Effector memory CD8-positive, alpha-beta T cell (primary cell): Measurements from ENCODE around the gene TMEM250.

ENCODE experiments used
- ATAC-seq: fragments of 150-1000 bp; cut with Tn5 transposase; replicated peaks from 2 replicates; pipeline ENCODE4 v1.10.0; 2021; ENCODE audit warnings: mild to moderate bottlenecking, moderate library complexity
- DNase-seq, 3 experiments: peaks; one replicate each; pipeline ENCODE4 v3.0.0; 2021
- H3K27ac Mint-ChIP-seq, 2 donors: one replicate each; pipeline ENCODE4 v1.8.0; 2022; ENCODE audit warnings: mild to moderate bottlenecking in 2 of 2, mixed read lengths in 2 of 2, moderate library complexity in 2 of 2
- H3K27me3 Mint-ChIP-seq, 2 donors: one replicate each; pipeline ENCODE4 v1.8.0; 2022; ENCODE audit warnings: mixed read lengths in 2 of 2
- H3K36me3 Mint-ChIP-seq: one replicate; pipeline ENCODE4 v1.8.0; 2022; ENCODE audit warnings: mild to moderate bottlenecking, moderate library complexity, mixed read lengths; ENCODE audit not compliant: insufficient read depth
- H3K4me1 Mint-ChIP-seq, 2 donors: one replicate each; pipeline ENCODE4 v1.8.0; 2022; ENCODE audit warnings: low read depth in 2 of 2, mixed read lengths in 2 of 2
- H3K4me3 Mint-ChIP-seq, 2 donors: one replicate each; pipeline ENCODE4 v1.8.0; 2022; ENCODE audit warnings: mild to moderate bottlenecking in 2 of 2, mixed read lengths in 2 of 2, moderate library complexity in 2 of 2
- H3K9me3 Mint-ChIP-seq, 2 donors: one replicate each; pipeline ENCODE4 v1.8.0; 2022; ENCODE audit warnings: mixed read lengths in 2 of 2

TMEM250 gene

DNA sequence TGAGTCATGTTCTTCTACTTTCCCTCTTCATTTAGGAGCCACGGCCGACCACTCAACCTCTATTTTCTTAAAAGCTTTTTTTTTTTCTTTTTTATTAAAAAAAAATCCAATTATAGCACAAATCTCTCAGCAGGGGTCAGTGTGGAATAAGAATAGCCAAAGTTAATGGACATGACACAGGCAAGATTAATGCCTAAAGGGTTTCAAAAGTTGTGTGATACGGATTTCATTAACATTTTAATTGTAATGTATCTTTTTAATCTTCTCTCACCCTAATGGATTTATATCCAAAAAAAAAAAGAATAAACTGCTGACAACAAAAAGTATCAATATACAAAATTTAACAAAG is 29.0 kb downstream of the TMEM250 start:
- Mint-ChIP-seq H3K9me3 (no peaks in the 10 kb centered on the region), H3K36me3 (peaks cover 4% of the 10 kb centered on the region), H3K27ac (peak overlapping the region; percentile 58 to 68), H3K4me3 (no peak overlapping the region), H3K4me1 (peaks cover 19 to 21% of the 10 kb centered on the region in 2 donors), H3K27me3 (no peaks in the 10 kb centered on the region)
- ATAC-seq (no peak), DNase-seq (no peak)

DNA sequence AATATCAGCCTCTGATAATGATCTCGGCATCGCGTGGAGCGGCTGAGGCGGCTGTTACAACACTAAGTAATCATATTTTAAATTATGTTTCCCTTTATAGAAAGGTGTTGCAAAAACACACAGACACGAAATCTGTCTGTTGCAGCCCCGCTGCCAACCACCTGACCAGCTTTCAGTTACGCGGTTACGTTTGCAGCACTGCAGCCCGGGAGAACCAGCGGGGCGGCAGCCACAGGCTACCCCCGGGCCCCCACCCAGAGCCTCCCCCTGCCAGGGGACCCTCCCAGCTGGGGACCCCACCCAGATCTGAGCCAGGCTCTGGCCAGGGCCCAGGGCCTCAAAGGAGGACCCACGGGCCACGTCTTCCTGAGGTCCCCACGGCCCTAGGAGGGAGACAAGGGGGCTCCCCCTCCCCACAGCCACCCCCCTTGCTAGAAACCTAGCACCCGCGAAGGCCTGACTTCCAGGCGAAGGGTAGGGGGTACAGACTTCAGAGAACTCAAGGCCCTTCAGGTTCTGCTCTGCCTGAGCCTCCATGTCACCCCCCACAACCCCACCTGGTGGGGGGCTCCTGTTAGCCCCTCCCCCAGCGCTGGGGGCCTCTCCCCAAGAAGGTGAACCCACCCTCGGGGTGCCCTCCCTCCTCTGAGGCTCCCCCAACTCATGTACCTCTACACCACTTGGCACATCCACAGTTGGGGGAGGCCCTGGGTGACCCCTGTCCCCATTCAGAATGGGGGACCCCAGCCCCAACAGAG is 29.6 kb downstream of the TMEM250 start:
- H3K9me3 Mint-ChIP-seq = no peaks in the 10 kb centered on the region
- peaks cover 4% of the 10 kb centered on the region for H3K36me3 Mint-ChIP-seq
- no peak overlapping the region for H3K4me3 Mint-ChIP-seq
- peak overlapping the region; percentile 58 to 68 for H3K27ac Mint-ChIP-seq
- ATAC-seq (peak; percentile 59), DNase-seq (no peak)
- H3K4me1 Mint-ChIP-seq = peaks cover 25 to 27% of the 10 kb centered on the region in 2 donors
- H3K27me3 Mint-ChIP-seq = no peaks in the 10 kb centered on the region

DNA sequence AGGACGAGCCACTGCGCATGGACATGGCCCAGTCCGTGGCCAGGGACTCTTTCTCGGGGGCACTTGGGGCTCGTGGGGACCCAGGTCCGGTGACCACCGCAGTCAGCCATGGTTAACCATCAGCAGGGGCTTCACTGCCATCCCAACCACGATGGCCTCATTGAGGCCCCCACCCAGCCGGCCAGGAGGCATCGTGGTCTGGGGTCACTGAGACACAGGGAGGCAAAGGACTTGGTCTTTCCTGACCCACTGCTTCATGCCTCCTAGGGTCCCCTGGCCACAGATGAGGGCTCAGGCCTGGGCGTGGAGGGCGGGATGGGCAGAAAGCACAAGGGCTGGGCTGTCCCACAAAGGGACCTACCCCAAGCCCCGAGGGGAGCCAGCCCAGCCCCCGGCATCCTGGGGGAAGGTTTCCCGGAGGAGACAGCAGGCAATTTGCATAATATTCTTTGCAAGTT is 30.2 kb downstream of the TMEM250 start:
- DNase-seq (no peak), ATAC-seq (no peak)
- Mint-ChIP-seq H3K27me3 (no peaks in the 10 kb centered on the region), H3K36me3 (peaks cover 7% of the 10 kb centered on the region), H3K4me1 (peaks cover 25 to 26% of the 10 kb centered on the region in 2 donors), H3K4me3 (no peak overlapping the region), H3K27ac (no peak overlapping the region), H3K9me3 (no peaks in the 10 kb centered on the region)

DNA sequence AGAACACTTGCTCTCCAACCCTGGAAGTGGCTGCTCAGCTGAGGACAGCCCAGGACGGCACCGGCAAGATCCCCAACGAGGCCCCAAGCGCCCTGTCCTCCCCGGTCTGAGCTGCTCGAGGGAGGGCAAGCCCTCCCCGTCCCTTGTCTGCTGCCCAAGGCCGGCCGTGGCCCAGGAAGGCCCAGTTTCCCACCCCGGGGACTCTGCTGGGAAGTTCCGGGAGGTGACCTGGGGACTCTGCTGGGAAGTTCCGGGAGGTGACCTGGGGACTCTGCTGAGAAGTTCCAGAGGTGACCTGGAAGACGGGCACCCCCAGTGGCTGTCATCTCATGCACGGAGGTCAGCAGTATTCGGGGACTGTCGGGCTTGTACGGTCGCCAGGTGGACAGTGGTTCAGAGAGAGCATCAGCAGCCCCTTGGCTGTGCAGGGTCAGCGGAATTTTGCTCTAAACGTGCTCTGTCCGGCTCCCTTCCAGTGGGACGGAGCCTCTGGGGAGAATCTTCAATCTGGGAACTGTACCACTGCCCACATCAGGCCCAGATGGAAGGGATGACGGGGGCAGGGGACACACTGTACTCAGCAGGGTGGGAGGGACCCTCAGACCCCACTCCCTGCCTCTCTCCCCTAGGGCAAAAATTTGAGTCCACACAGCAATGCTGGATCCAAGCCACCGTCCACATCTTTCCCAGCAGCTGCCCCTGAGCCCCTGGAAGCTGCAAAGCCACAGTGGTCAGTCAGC is 30.8 kb downstream of the TMEM250 start:
- ATAC-seq = no peak
- no peaks in the 10 kb centered on the region for H3K9me3 Mint-ChIP-seq
- peaks cover 7% of the 10 kb centered on the region for H3K36me3 Mint-ChIP-seq

DNA sequence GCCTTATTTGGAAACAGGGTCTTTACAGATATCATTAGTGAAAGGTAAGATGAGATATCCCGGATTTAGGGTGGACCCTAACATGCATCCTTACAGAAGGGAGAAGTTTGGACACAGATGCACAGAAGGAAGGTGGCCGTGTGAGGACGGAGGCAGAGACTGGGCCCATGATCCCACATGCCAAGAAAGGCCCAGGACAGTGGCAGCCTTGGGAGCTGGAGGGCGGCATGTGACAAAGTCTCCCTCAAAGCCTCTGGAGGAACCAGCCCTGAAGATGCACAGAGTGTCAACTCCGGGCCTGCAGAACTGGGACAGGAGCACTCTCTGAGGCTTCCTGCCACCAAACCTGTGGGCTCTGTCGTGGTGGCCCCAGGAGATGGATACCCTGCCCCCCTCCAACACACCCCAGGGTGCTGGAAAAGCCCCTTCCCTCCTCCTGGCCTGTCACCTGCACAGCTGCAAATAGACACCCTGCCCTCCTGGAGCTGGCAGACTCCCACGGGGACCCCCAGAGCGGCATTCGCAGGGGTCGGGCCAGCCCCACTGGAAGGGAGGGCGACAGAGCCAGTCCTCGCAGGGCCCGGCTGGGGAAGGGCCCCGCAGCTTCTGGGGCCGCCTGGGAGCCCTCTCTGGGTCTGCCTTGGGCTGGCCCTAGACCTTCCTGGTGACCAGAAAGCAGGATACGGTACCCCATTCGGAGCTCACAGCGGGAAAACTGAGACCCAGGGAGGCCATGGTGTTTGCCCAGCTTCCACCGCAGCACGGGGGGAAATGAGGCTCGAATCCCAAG is 31.5 kb downstream of the TMEM250 start:
- ATAC-seq (no peak), DNase-seq (no peak)
- H3K9me3 Mint-ChIP-seq = no peaks in the 10 kb centered on the region
- no peaks in the 10 kb centered on the region for H3K27me3 Mint-ChIP-seq
- peaks cover 23 to 28% of the 10 kb centered on the region in 2 donors for H3K4me1 Mint-ChIP-seq
- no peak overlapping the region for H3K4me3 Mint-ChIP-seq
- H3K36me3 Mint-ChIP-seq = peaks cover 7% of the 10 kb centered on the region
- peak overlapping the region in 1 of 2 donors; percentile 38 for H3K27ac Mint-ChIP-seq

More for the DNA sequence above, 30.8 kb downstream of the TMEM250 start:
- Mint-ChIP-seq H3K27me3 (no peaks in the 10 kb centered on the region), H3K4me1 (peaks cover 25 to 27% of the 10 kb centered on the region in 2 donors), H3K27ac (no peak overlapping the region), H3K4me3 (no peak overlapping the region)
- no peak for DNase-seq

DNA sequence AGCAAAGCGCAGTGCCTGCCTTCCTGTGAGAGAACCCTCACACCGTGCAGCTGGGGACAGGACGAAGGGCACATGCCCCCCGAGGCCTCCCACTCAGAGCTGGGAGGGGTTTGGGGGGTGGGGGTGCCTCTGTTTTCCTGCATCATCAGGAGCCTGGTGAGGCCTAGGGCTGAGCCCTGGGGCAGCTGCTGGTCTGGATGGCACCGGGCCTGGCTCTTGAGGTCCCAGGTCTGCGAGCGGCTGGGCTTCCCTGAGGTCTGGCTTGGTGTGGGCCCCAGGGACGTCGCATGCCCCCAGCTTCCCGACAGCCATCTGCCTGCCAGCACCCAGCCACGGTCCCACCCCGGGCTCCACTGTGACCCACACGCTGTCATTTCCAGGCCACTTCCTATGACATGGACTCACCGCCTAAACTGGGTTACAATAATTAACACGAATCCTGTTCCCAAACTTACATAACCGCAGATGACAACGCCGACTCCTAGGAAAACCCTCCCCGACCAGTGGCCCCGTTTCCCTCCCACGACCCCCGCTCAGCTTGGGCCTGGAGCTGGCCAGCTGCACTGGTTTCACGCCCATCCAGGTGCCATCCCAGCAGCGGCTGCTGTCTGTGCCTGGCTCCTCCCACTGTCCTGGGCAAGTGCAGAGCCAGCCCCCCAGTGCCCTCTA is 32.3 kb downstream of the TMEM250 start:
- no peak for DNase-seq
- Mint-ChIP-seq H3K4me1 (peaks cover 16 to 23% of the 10 kb centered on the region in 2 donors), H3K4me3 (no peak overlapping the region), H3K36me3 (peaks cover 7% of the 10 kb centered on the region), H3K9me3 (no peaks in the 10 kb centered on the region), H3K27me3 (no peaks in the 10 kb centered on the region), H3K27ac (peak overlapping the region in 1 of 2 donors; percentile 38)
- no peak for ATAC-seq

DNA sequence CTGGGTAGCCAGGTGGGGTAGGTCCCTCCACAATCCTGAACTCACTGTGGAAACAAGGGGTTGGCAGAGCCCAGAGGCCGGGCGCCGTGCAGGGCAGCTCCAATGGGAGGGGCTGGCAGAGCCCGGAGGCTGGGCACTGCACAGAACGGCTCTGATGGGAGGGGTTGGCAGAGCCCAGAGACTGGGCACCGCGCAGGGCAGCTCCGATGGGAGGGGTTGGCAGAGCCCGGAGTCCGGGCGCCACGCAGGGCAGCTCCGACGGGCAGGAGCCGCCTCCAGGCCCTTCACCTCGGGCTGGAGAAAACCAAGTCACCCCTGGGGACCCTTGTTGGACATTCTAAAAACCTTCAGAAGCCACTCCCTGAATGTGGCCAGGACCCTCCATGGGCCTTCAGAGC is 32.9 kb downstream of the TMEM250 start:
- DNase-seq (no peak), ATAC-seq (no peak)
- H3K36me3 Mint-ChIP-seq = peaks cover 7% of the 10 kb centered on the region
- no peak overlapping the region for H3K4me3 Mint-ChIP-seq
- peaks cover 15 to 22% of the 10 kb centered on the region in 2 donors for H3K4me1 Mint-ChIP-seq
- no peaks in the 10 kb centered on the region for H3K27me3 Mint-ChIP-seq
- H3K9me3 Mint-ChIP-seq = no peaks in the 10 kb centered on the region
- no peak overlapping the region for H3K27ac Mint-ChIP-seq

DNA sequence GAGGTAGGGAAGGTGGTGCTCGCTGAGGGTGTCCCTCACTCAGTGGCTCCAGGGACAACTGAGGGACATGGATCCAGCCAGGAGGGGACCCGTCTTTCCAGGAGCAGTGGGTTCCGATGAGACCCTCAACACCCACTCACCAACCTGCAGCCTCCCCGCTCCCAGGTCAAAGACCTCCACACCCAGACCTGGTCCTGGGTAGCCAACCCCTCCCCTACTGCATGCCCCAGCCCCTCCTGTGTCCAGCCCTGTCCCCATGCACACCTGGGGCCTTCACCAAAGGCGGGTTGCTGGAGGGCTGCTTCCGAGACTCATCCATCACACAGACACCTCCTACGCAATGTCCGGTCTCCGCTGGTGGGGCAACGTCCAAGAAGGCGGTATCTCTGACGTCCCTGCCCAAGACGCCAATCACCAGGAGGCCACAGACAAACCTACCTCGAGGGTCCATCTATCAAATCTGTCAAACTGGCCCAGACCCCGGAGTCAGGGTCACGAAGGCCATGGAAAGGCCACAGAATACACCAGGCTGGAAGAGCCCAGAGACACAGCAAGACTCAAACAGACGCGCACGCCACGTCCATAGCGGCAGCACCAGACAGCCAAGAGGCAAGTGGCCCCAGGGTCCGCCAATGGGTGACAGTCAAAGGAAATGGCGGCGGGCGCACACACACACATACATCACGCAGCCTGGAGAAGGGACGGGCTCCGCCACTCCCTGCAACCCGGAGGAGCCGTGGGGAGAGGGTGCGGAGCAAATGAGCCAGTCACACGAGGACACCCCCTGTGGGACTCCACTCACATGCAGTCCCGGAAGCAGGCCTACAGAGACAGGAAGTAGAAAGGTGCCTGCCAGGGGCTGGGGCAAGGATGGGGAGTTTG is 34.4 kb downstream of the TMEM250 start:
- DNase-seq = no peak
- ATAC-seq = no peak
- Mint-ChIP-seq H3K4me1 (peaks cover 22 to 23% of the 10 kb centered on the region in 2 donors), H3K27ac (peak overlapping the region in 1 of 2 donors; percentile 78), H3K9me3 (no peaks in the 10 kb centered on the region), H3K4me3 (no peak overlapping the region), H3K27me3 (no peaks in the 10 kb centered on the region), H3K36me3 (peaks cover 7% of the 10 kb centered on the region)

DNA sequence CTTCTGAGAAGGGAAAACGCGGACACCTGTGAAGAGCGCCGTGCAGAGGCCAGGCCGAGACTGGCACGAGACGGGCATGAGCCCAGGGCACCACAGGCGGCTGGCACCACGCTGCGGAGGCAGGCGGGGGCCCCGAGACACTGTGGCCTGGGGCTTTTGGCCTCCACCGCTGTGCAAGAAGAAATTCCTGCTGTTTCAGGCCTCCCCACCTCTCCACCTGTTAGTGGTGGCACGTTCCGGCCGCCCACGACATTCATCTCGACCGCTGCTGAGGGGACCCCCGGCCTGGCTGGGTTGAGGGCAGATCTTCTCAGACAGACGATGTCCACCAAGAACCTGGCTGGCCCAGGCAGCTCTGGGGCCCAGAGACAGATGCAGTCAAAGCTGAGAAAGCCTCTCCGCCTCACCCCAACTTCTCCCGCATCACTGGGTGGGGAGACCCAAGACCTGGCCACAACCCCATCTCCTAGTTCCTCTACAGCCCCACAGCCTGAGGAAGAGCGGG is 35.1 kb downstream of the TMEM250 start:
- no peaks in the 10 kb centered on the region for H3K9me3 Mint-ChIP-seq
- peaks cover 27% of the 10 kb centered on the region in 2 donors for H3K4me1 Mint-ChIP-seq
- no peak overlapping the region for H3K27ac Mint-ChIP-seq
- DNase-seq (no peak), ATAC-seq (no peak)
- H3K27me3 Mint-ChIP-seq = no peaks in the 10 kb centered on the region
- peaks cover 7% of the 10 kb centered on the region for H3K36me3 Mint-ChIP-seq
- no peak overlapping the region for H3K4me3 Mint-ChIP-seq

DNA sequence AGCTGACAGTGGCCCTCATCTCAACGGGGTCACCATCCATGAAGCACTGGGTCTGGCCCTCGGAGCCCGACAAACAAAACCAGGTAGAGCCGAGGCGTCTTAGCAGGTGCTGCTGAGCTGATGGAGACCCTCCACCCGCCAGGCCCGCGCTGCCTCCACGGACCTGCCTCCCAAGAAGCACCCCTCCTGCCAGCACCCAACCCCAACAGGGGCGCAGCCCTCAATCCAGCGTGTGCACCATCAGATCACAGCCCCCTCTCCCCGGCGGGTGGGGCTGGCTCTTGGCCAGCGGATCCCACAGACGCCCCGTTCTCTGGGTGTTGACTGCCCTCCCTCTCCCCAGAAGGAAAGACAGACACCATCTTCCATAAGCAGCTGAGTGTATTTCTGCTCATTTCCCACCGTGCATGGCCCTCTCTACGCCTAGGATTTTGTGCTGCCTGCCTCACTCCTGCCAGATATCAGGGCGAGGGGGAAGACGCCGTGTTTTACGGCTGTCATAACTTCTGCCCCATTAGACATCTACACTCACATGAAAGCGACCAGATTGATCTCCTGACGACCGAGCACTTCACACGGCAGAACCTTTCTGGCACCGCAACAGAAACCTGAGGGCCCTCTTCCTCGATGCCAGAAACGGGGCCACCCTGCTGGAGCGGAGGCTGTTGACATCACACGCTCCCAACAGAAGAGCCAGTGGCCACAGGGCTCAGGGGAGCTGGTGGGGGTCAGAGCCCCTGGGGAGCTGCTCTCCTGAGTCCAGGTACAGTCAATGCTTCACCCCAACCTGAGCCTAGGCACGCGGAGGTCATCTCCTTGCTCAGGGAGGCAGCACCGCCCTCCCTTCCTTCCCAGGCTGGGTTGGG is 35.9 kb downstream of the TMEM250 start:
- DNase-seq (no peak), ATAC-seq (no peak)
- no peaks in the 10 kb centered on the region for H3K27me3 Mint-ChIP-seq
- peaks cover 27% of the 10 kb centered on the region in 2 donors for H3K4me1 Mint-ChIP-seq
- H3K27ac Mint-ChIP-seq = peak overlapping the region; percentile 4 to 39
- H3K4me3 Mint-ChIP-seq = no peak overlapping the region
- H3K9me3 Mint-ChIP-seq = no peaks in the 10 kb centered on the region
- peaks cover 13% of the 10 kb centered on the region for H3K36me3 Mint-ChIP-seq

DNA sequence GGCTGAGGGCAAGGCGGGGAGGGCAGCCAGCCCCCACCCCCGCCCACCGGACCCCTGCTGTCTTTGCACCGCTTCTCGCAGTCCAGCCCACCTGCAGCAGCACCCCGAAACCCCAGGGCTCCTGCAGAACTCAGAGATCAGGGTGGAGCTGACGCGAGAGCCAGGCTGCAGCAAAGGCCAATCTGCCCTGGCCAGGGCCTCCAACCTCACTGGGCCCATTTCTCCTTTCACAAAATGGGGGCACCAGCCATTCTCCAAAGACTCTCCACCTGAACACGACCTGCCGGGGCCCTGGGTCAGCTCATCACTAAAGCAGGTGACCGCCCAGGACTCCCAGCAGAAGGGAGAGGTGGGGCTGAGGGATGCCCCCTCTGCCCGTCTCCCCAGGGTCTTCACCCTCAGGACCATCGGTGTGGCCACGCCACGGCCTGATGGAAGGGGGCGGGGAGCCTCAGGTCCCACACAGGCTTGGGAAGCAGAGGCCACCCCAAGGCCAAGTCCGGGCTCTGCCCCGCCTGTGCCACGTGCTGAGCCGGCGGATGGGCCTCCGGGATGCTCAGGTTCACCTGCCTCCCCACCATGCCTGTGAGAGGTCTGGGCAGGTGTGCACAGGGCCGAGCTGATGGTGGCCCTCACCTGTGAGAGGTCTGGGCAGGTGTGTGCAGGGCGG is 36.7 kb downstream of the TMEM250 start:
- no peak overlapping the region for H3K4me3 Mint-ChIP-seq
- ATAC-seq (no peak), DNase-seq (no peak)
- H3K9me3 Mint-ChIP-seq = no peaks in the 10 kb centered on the region
- H3K27ac Mint-ChIP-seq = peak overlapping the region in 1 of 2 donors; percentile 56
- peaks cover 14% of the 10 kb centered on the region for H3K36me3 Mint-ChIP-seq
- peaks cover 30 to 32% of the 10 kb centered on the region in 2 donors for H3K4me1 Mint-ChIP-seq
- no peaks in the 10 kb centered on the region for H3K27me3 Mint-ChIP-seq
